Caco-2 (cell line): Measurements from ENCODE around the gene AGBL3. TPM values are rescaled to one million over a fixed set of nuclear protein-coding genes. Genes with fewer than 3 reads are reported as not detected.

Experiments
- BruUV-seq: library from RNA; stranded (reverse); fragments of 400-500 nt; replicated peaks from 2 replicates; lab custom pipeline; 2021; lab: Mats Ljungman, UMichigan
- CTCF ChIA-PET: fragments of 300-600 bp; sonication (Branson Sonifier 250); formaldehyde crosslinking; loops from one replicate; lab custom pipeline; 2022; ENCODE audit warnings: antibody characterized with exemption; lab: Charles Lee
- POLR2A ChIA-PET: fragments of 300-600 bp; sonication (Branson Sonifier 250); formaldehyde crosslinking; loops from one replicate; lab custom pipeline; 2022; ENCODE audit warnings: antibody characterized with exemption; lab: Charles Lee
- DNase-seq, 2 experiments: peaks; one replicate each; pipeline versions ENCODE4 v3.0.0 to v3.0.0-alpha.2; 2020 to 2022
- H3K27me3 ChIP-seq: replicated peaks from 2 replicates; pipeline ENCODE4 v1.6.0; 2011; ENCODE audit warnings: low read length; ENCODE audit not compliant: control insufficient read depth, insufficient read depth
- H3K36me3 ChIP-seq: 2 replicates; pipeline ENCODE4 v1.5.1; 2011; ENCODE audit warnings: low read length; ENCODE audit not compliant: control insufficient read depth, insufficient read depth
- H3K4me1 ChIP-seq: fragments of 250-450 bp; sonication (Bioruptor Pico); 2 replicates; pipeline ENCODE4 v1.5.1; 2020; ENCODE audit warnings: mild to moderate bottlenecking
- H3K4me3 ChIP-seq: 2 replicates; pipeline ENCODE4 v1.5.1; 2011; ENCODE audit warnings: low read depth, mild to moderate bottlenecking, control low read depth, low read length
- H3K9me3 ChIP-seq: fragments of 250-450 bp; sonication (Bioruptor Pico); 2 replicates; pipeline ENCODE4 v1.5.1; 2020; ENCODE audit warnings: mild to moderate bottlenecking, moderate library complexity
- H3K27ac Mint-ChIP-seq: one replicate; pipeline ENCODE4 v1.8.0; 2022; ENCODE audit warnings: mixed read lengths; ENCODE audit not compliant: unreplicated experiment
- H3K27me3 Mint-ChIP-seq: one replicate; pipeline ENCODE4 v1.8.0; 2022; ENCODE audit warnings: mixed read lengths; ENCODE audit not compliant: insufficient read depth, unreplicated experiment
- H3K36me3 Mint-ChIP-seq: one replicate; pipeline ENCODE4 v1.8.0; 2022; ENCODE audit warnings: mild to moderate bottlenecking, mixed read lengths; ENCODE audit not compliant: insufficient read depth, unreplicated experiment
- H3K4me1 Mint-ChIP-seq: one replicate; pipeline ENCODE4 v1.8.0; 2022; ENCODE audit warnings: low read depth, mixed read lengths; ENCODE audit not compliant: unreplicated experiment
- H3K4me3 Mint-ChIP-seq: one replicate; pipeline ENCODE4 v1.8.0; 2022; ENCODE audit warnings: mild to moderate bottlenecking, moderate library complexity, mixed read lengths; ENCODE audit not compliant: unreplicated experiment
- H3K9me3 Mint-ChIP-seq: one replicate; pipeline ENCODE4 v1.8.0; 2022; ENCODE audit warnings: mixed read lengths; ENCODE audit not compliant: unreplicated experiment
- CTCF ChIP-seq, 2 experiments: fragments of 200-600 bp in 1 of 2; IDR thresholded peaks; 1 replicate in 1 of 2; 2 replicates in 1 of 2; pipeline versions ENCODE4 v1.5.1 to v1.8.0; 2011 to 2022; ENCODE audit warnings: antibody characterized with exemption in 1 of 2, control low read depth in 1 of 2, inconsistent platforms in 1 of 2, low read depth in 1 of 2, low read length in 1 of 2, mild to moderate bottlenecking in 1 of 2, moderate library complexity in 1 of 2; ENCODE audit not compliant: insufficient read depth in 1 of 2, severe bottlenecking in 1 of 2, unreplicated experiment in 1 of 2
- intact Hi-C: fragments of 100-400 bp; cut with micrococcal nuclease; formaldehyde crosslinking; loops from one replicate; pipeline ENCODE4 v1.10.0; 2022; ENCODE audit not compliant: unreplicated experiment
- total RNA-seq: library from RNA; stranded (reverse); gene quantifications from 2 replicates; pipeline ENCODE4 v1.2.3, GENCODE V29; 2022

The AGBL3 gene
- total RNA-seq, 1 experiment from 2014 or later: 6.1 TPM

GRCh38 chr7:135165862-135166261 lies 179.6 kb downstream of the AGBL3 start:
- peaks cover 22% of the 10 kb centered on the region for H3K4me1 Mint-ChIP-seq
- H3K36me3 Mint-ChIP-seq: peaks cover 93% of the 10 kb centered on the region
- no peak overlapping the region for H3K4me3 ChIP-seq
- TF ChIP-seq CTCF (IDR thresholded peaks at IDR 0.05; ENCODE audit: insufficient read depth in 1 of 2, low read depth in 1 of 2, low read length in 1 of 2, severe bottlenecking in 1 of 2, unreplicated experiment in 1 of 2): no peak
- H3K36me3 ChIP-seq: peaks cover 5% of the 10 kb centered on the region
- no peak overlapping the region for H3K27ac Mint-ChIP-seq
- ChIA-PET POLR2A (no interaction called here), CTCF (no interaction called here)
- peaks cover 12% of the 10 kb centered on the region; the same call in 1 of the 2 replicates for H3K4me1 ChIP-seq
- no peaks in the 10 kb centered on the region for H3K27me3 Mint-ChIP-seq
- no peaks in the 10 kb centered on the region for H3K9me3 ChIP-seq
- H3K27me3 ChIP-seq: no peaks in the 10 kb centered on the region
- intact Hi-C loops: no loop called here
- no peak for DNase-seq
- no peak overlapping the region for H3K4me3 Mint-ChIP-seq
- BruUV-seq: no TSS peak
- H3K9me3 Mint-ChIP-seq: peaks cover 22% of the 10 kb centered on the region

GRCh38 chr7:135166338-135166990 lies 180.2 kb downstream of the AGBL3 start:
- peaks cover 20% of the 10 kb centered on the region for H3K4me1 Mint-ChIP-seq
- no TSS peak for BruUV-seq
- intact Hi-C loops: no loop called here
- H3K9me3 Mint-ChIP-seq: peaks cover 16% of the 10 kb centered on the region
- H3K36me3 Mint-ChIP-seq: peaks cover 91% of the 10 kb centered on the region
- ChIA-PET CTCF (no interaction called here), POLR2A (no interaction called here)
- Histone ChIP-seq H3K4me3 (no peak overlapping the region), H3K4me1 (peaks cover 12% of the 10 kb centered on the region; the same call in 1 of the 2 replicates), H3K27me3 (no peaks in the 10 kb centered on the region), H3K36me3 (peaks cover 5% of the 10 kb centered on the region), H3K9me3 (no peaks in the 10 kb centered on the region)
- no peak for DNase-seq
- no peak for TF ChIP-seq CTCF (IDR thresholded peaks at IDR 0.05; ENCODE audit: insufficient read depth in 1 of 2, low read depth in 1 of 2, low read length in 1 of 2, severe bottlenecking in 1 of 2, unreplicated experiment in 1 of 2)
- H3K27ac Mint-ChIP-seq: no peak overlapping the region
- no peaks in the 10 kb centered on the region for H3K27me3 Mint-ChIP-seq
- no peak overlapping the region for H3K4me3 Mint-ChIP-seq

GRCh38 chr7:135167365-135167917 lies 181.1 kb downstream of the AGBL3 start:
- intact Hi-C loops: no loop called here
- H3K27ac Mint-ChIP-seq: no peak overlapping the region
- Histone ChIP-seq H3K36me3 (peaks cover 5% of the 10 kb centered on the region), H3K4me3 (no peak overlapping the region), H3K9me3 (no peaks in the 10 kb centered on the region), H3K4me1 (peaks cover 12% of the 10 kb centered on the region; the same call in 1 of the 2 replicates), H3K27me3 (no peaks in the 10 kb centered on the region)
- peaks cover 20% of the 10 kb centered on the region for H3K4me1 Mint-ChIP-seq
- no peak for TF ChIP-seq CTCF (IDR thresholded peaks at IDR 0.05; ENCODE audit: insufficient read depth in 1 of 2, low read depth in 1 of 2, low read length in 1 of 2, severe bottlenecking in 1 of 2, unreplicated experiment in 1 of 2)
- H3K36me3 Mint-ChIP-seq: peaks cover 83% of the 10 kb centered on the region
- H3K4me3 Mint-ChIP-seq: no peak overlapping the region
- peaks cover 11% of the 10 kb centered on the region for H3K9me3 Mint-ChIP-seq
- BruUV-seq: no TSS peak
- H3K27me3 Mint-ChIP-seq: no peaks in the 10 kb centered on the region
- ChIA-PET POLR2A (no interaction called here), CTCF (no interaction called here)
- DNase-seq: no peak
